ENCODE results near the gene CAPN1. TPM values are rescaled to one million over a fixed set of nuclear protein-coding genes. Genes with fewer than 3 reads are reported as not detected.

The CAPN1 gene
- total RNA-seq, 1 experiment from 2014 or later = 175 TPM

- Mint-ChIP-seq H3K27ac (peak overlapping the region in 1 of 3 experiments; percentile 18; a peak in 2 of 7 replicates), H3K4me3 (no peak overlapping the region), H3K4me1 (peaks cover 5 to 6% of the 10 kb centered on the region in 2 experiments; a peak in 3 of 4 replicates), H3K27me3 (ENCODE audit: low read depth) (peaks cover 15% of the 10 kb centered on the region), H3K36me3 (ENCODE audit: insufficient read depth in 1 of 3, low read depth in 3 of 3) (no peaks in the 10 kb centered on the region), H3K9me3 (peaks cover 5 to 8% of the 10 kb centered on the region in 2 experiments; a peak in 4 of 5 replicates)
- no peak overlapping the region for H4K91ac ChIP-seq (ENCODE audit: insufficient read length, low read depth, low read length)
- H4K5ac ChIP-seq (ENCODE audit: insufficient read length, low read depth, low read length) = no peak overlapping the region
- no peak overlapping the region for H3K23ac ChIP-seq (ENCODE audit: insufficient read length, low read depth, low read length)
- H3K23me2 ChIP-seq (ENCODE audit: insufficient read length, low read depth, low read length, poor library complexity, severe bottlenecking) = no peaks in the 10 kb centered on the region
- H3K9me3 ChIP-seq (ENCODE audit: control insufficient read depth, low read depth, low read length) = no peaks in the 10 kb centered on the region
- no peak overlapping the region for H2BK12ac ChIP-seq (ENCODE audit: insufficient read length, low read depth, low read length)
- no peak overlapping the region for H2BK120ac ChIP-seq (ENCODE audit: low read depth, low read length, poor library complexity, severe bottlenecking)
- H4K8ac ChIP-seq (replicated peaks; ENCODE audit: insufficient read length, low read depth, low read length) = no peak overlapping the region
- WGBS (ENCODE audit: extremely low coverage, insufficient read length, low lambda C conversion rate) = no CpG with 5 or more reads among the region's 12 CpGs
- H3K4me1 ChIP-seq (ENCODE audit: insufficient read depth, low read length) = no peaks in the 10 kb centered on the region
- TF ChIP-seq CTCF (conservative IDR thresholded peaks at IDR 0.05) = no peak
- no peak overlapping the region for H2BK15ac ChIP-seq (ENCODE audit: low read depth, low read length)
- no peak overlapping the region for H3K9ac ChIP-seq (ENCODE audit: extremely low read depth, insufficient read length, low read length)
- no peak overlapping the region for H3K56ac ChIP-seq (ENCODE audit: insufficient read length, low read depth, low read length)
- no peak overlapping the region for H3K18ac ChIP-seq (ENCODE audit: insufficient read length, low read depth, low read length)
- H2BK5ac ChIP-seq (ENCODE audit: insufficient read length, low read length) = no peak overlapping the region
- H3K4ac ChIP-seq (ENCODE audit: low read depth, low read length) = no peak overlapping the region
- no peaks in the 10 kb centered on the region for H3K79me2 ChIP-seq (ENCODE audit: insufficient read depth, low read length)
- no peak overlapping the region for H3T11ph ChIP-seq (ENCODE audit: low read length)
- H3K79me1 ChIP-seq (ENCODE audit: insufficient read depth, low read depth, low read length, poor library complexity, severe bottlenecking) = no peaks in the 10 kb centered on the region
- no peak overlapping the region for H3K27ac ChIP-seq (ENCODE audit: insufficient read length, low read depth, low read length)
- no peaks in the 10 kb centered on the region for H4K20me1 ChIP-seq (ENCODE audit: control insufficient read depth, insufficient read depth, insufficient read length)
- no peak overlapping the region for H2BK20ac ChIP-seq (ENCODE audit: low read depth, low read length, poor library complexity, severe bottlenecking)
- no peak overlapping the region for H2AFZ ChIP-seq (ENCODE audit: low read length)
- DNase-seq = peak; percentile 45
- no peaks in the 10 kb centered on the region for H3K27me3 ChIP-seq (ENCODE audit: insufficient read depth, low read length)
- H2AK5ac ChIP-seq (ENCODE audit: insufficient read length, low read length) = no peak overlapping the region
- H3K4me2 ChIP-seq (ENCODE audit: insufficient read depth, insufficient read length, low read length) = no peak overlapping the region
- H3K14ac ChIP-seq (ENCODE audit: insufficient read depth, low read length) = no peak overlapping the region; the same call in 1 of the 2 replicates
Observed at GRCh38 chr11:65150509-65151299, 31.0 kb upstream of the CAPN1 start.

All from H9 (cell line).